ENCODE data around the gene POU6F2.

The POU6F2 gene

DNA sequence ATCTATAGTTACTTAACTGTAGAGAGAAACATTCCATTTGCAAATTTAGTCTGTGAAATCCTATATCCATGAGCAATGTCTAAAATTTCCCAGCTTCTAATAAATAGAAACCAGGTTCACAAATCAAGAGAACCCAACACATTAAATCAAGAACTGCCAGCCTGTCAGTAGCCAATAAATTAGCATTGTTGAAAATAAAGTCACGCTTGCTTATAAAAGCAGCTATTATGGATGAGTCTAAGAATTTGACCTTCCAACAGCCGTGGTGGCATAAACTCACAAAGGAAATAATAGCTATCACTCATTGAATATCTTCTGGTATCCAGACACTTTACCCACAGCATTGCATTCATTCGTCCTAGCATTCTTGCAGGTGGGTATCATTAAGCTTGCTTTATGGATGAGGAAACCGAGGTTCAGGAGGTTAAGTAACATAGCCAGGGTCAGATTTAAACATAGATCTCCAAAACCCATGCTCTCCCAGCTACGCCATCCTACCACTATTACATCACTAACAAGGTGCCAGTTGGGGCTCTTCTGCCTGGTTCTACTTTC, 328.4 kb downstream of the POU6F2 start:
- H3K4me3 ChIP-seq (ENCODE audit: low read depth, low read length): no peak overlapping the region
- TF ChIP-seq, protein P1, sequence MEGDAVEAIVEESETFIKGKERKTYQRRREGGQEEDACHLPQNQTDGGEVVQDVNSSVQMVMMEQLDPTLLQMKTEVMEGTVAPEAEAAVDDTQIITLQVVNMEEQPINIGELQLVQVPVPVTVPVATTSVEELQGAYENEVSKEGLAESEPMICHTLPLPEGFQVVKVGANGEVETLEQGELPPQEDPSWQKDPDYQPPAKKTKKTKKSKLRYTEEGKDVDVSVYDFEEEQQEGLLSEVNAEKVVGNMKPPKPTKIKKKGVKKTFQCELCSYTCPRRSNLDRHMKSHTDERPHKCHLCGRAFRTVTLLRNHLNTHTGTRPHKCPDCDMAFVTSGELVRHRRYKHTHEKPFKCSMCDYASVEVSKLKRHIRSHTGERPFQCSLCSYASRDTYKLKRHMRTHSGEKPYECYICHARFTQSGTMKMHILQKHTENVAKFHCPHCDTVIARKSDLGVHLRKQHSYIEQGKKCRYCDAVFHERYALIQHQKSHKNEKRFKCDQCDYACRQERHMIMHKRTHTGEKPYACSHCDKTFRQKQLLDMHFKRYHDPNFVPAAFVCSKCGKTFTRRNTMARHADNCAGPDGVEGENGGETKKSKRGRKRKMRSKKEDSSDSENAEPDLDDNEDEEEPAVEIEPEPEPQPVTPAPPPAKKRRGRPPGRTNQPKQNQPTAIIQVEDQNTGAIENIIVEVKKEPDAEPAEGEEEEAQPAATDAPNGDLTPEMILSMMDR (IDR thresholded peaks at IDR 0.05; ENCODE audit: low read depth, low read length): no peak

DNA sequence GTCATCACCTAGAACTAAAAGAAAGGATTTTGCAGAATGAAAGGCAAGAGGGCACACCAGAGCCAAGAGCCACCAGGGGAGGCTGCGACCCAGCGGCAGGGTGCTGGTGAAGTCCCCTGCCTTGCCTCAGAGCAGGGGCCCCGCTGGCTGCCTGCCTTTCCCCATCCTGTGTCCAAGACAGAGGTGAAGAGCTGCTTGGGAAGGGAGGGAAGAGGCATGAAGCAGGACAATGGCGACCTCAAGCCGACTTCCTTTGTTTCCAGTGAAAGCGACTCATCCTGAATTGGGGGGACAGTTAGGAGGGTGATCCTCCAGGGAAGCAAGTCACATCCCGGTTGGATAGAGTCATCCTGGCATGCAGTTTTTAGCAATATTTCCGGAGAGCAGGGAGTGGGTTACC, 333.0 kb downstream of the POU6F2 start:
- TF ChIP-seq, protein P1 (IDR thresholded peaks at IDR 0.05; ENCODE audit: low read depth, low read length): no peak
- no peak overlapping the region for H3K4me3 ChIP-seq (ENCODE audit: low read depth, low read length)

DNA sequence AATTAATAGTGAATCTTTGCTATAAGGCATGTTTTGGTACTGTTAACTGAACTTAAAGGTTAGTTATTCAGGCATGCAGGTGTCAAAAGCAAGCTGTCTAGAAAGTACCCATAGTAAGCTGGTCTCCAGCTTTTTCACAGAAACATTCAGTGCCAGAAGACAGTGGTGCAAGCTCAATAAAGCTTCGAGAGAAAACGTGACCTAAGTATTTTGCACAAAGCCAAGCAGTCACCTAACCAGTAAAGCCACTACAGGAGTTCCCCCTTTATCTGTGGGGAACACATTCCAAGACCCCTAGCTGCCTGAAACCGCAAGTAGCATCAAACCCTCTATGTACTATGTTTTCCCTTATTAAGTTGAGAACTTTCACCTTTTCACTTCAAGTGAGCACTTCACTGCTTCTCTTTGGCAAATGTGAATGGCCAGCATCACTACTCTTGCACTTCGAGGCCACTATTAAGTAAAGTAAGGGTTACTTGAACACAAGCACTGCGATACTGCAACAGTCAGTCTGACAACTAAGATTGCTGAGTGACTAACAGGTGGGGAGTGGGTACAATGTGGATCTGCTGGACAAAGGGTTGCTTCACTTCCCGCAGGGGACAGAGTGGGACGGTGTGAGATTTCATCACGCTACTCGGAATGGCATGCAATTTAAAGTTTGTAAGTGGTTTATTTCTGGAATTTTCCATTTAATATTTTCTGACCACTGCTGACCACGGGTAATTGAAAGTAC, 334.7 kb downstream of the POU6F2 start:
- TF ChIP-seq, protein P1 (IDR thresholded peaks at IDR 0.05; ENCODE audit: low read depth, low read length): no peak
- no peak overlapping the region for H3K4me3 ChIP-seq (ENCODE audit: low read depth, low read length)

DNA sequence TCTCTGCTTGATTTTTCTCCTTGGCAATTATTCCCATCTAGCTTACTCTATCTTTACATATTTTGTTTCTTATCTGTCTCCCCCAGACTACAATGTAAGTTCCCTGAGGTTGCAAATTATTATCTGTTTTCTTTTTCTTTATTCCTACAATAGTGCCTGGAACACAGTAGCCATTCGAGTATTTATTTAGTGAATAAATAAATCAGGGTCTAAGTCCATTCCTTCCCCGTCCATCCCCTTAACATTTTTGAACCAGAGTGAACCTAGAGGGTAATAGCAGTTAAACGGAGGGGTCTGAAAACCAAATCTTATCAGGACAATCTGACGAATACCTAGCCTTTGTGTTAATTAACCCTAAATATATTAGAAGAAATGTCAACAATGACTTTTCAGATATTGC, 335.7 kb downstream of the POU6F2 start:
- TF ChIP-seq, protein P1 (IDR thresholded peaks at IDR 0.05; ENCODE audit: low read depth, low read length): no peak
- H3K4me3 ChIP-seq (ENCODE audit: low read depth, low read length): no peak overlapping the region

DNA sequence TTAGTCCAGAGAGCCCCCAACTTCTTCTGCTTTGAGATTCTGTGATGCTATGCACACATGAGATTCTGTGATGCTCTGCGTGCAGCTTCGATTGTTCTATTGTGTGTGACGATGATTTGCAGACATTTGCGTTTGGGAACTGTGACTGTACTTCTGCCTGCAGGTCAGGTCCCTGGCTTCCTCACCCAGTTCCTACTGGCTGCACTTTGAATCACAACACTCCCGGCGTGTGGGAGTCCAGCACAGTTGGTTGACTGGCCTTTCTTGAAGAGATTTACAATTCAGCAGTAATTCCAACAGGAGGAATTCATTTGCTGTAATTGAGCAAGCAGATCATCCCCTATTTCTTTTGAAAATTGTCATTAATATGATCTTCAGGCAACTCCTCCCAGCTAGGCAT, 336.3 kb downstream of the POU6F2 start:
- TF ChIP-seq, protein P1 (IDR thresholded peaks at IDR 0.05; ENCODE audit: low read depth, low read length): no peak
- no peak overlapping the region for H3K4me3 ChIP-seq (ENCODE audit: low read depth, low read length)

DNA sequence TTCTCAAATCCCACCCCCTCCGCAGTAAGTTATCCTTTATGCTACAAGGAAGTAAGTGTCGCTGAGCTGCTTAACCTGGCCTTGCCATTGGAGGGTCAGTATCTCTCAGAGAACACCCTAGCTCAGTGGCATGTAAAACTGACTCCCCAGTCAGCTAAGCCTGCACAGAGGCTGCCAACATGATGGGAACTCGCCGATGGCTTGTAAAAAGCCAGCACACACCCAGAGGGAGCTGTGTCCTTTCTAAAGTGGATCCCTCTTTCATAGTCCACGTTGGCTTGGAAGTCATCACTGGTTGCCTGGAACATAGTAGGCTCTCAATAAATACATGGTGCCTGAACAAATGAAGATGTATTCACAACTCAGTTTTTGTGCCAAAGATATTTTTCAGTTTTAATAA, 339.4 kb downstream of the POU6F2 start:
- no peak overlapping the region for H3K4me3 ChIP-seq (ENCODE audit: low read depth, low read length)
- TF ChIP-seq, protein P1 (IDR thresholded peaks at IDR 0.05; ENCODE audit: low read depth, low read length): no peak

DNA sequence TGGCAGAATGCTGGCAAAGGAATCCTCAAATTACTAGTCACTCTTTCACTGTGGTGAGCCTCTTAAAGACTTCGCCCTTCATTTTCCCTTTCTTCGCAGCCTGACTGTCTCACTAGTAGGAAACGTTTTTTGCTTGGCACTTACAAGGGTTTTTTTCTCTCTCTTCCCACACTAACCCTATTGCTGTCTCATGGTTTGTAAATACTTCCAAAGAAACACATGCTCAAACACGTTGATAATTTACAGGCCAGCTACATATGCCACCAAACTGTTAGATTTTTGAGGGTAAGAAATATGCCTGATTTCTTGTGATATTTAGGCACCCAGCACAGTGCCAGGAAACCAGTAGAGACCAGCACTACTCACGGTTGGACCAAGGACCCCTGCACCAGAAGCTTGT, 340.2 kb downstream of the POU6F2 start:
- no peak overlapping the region for H3K4me3 ChIP-seq (ENCODE audit: low read depth, low read length)
- TF ChIP-seq, protein P1 (IDR thresholded peaks at IDR 0.05; ENCODE audit: low read depth, low read length): no peak

All from WI38 (cell line).